GM19324 (cell line): Measurements from ENCODE around the gene LRRC2.

Experiments
- ATAC-seq: cut with Tn5 transposase; IDR thresholded peaks from one replicate; pipeline ENCODE4 v1.9.1; 2021; ENCODE audit warnings: mild to moderate bottlenecking, moderate library complexity; ENCODE audit not compliant: unreplicated experiment, low FRiP score

LRRC2 gene

GRCh38 chr3:46483825-46484224 is 82.3 kb downstream of the LRRC2 start:
- no peak for ATAC-seq

- no peak for ATAC-seq
These were observed 83.3 kb downstream of the LRRC2 start for GRCh38 chr3:46482632-46483350.

GRCh38 chr3:46481636-46482035 is 84.5 kb downstream of the LRRC2 start:
- no peak for ATAC-seq

GRCh38 chr3:46480491-46481195 is 85.5 kb downstream of the LRRC2 start:
- ATAC-seq, result no peak

- ATAC-seq, result no peak
These were observed 86.4 kb downstream of the LRRC2 start for GRCh38 chr3:46479696-46480095.

GRCh38 chr3:46479021-46479420 is 87.1 kb downstream of the LRRC2 start:
- ATAC-seq, result no peak

GRCh38 chr3:46478341-46478740 is 87.8 kb downstream of the LRRC2 start:
- ATAC-seq, result no peak

- ATAC-seq, result no peak
These were observed 88.3 kb downstream of the LRRC2 start for GRCh38 chr3:46477756-46478155.

GRCh38 chr3:46477145-46477544 is 89.0 kb downstream of the LRRC2 start:
- no peak for ATAC-seq

- ATAC-seq, result no peak
These were observed 93.4 kb downstream of the LRRC2 start for GRCh38 chr3:46472736-46473135.

GRCh38 chr3:46471371-46471914 is 94.7 kb downstream of the LRRC2 start:
- no peak for ATAC-seq

- no peak for ATAC-seq
These were observed 95.3 kb downstream of the LRRC2 start for GRCh38 chr3:46470831-46471230.

- no peak for ATAC-seq
These were observed 96.3 kb downstream of the LRRC2 start for GRCh38 chr3:46469680-46470357.

GRCh38 chr3:46468753-46469600 is 97.1 kb downstream of the LRRC2 start:
- ATAC-seq, result no peak

- ATAC-seq, result no peak
These were observed 98.5 kb downstream of the LRRC2 start for GRCh38 chr3:46467562-46467961.

- no peak for ATAC-seq
These were observed 99.2 kb downstream of the LRRC2 start for GRCh38 chr3:46466871-46467403.

- ATAC-seq, result no peak
These were observed 99.8 kb downstream of the LRRC2 start for GRCh38 chr3:46466273-46466672.
